ENCODE results near the gene SGCA.

GRCh38 chr17:50190603-50191358 lies 25.0 kb downstream of the SGCA start:
- TF ChIP-seq CTCF (IDR thresholded peaks at IDR 0.05): no peak
- TF ChIP-seq POLR2A (IDR thresholded peaks at IDR 0.05): no peak
- TF ChIP-seq POLR2AphosphoS5 (IDR thresholded peaks at IDR 0.05): no peak

All from suprapubic skin (tissue), 4 donors.